Jurkat, Clone E6-1 (cell line): Measurements from ENCODE around the gene ATP6V0B.

Source experiments
- DNase-seq: peaks from one replicate; pipeline ENCODE4 v3.0.0-alpha.2; 2011; ENCODE audit warnings: low read depth, low spot score
- H3K4me3 ChIP-seq: 2 replicates; pipeline ENCODE4 v1.5.1; 2011; ENCODE audit warnings: mild to moderate bottlenecking, low read length, control low read depth, moderate library complexity

ATP6V0B gene

GRCh38 chr1:43944860-43945259 lies 29.9 kb upstream of the ATP6V0B start:
- H3K4me3 ChIP-seq: no peak overlapping the region

DNA sequence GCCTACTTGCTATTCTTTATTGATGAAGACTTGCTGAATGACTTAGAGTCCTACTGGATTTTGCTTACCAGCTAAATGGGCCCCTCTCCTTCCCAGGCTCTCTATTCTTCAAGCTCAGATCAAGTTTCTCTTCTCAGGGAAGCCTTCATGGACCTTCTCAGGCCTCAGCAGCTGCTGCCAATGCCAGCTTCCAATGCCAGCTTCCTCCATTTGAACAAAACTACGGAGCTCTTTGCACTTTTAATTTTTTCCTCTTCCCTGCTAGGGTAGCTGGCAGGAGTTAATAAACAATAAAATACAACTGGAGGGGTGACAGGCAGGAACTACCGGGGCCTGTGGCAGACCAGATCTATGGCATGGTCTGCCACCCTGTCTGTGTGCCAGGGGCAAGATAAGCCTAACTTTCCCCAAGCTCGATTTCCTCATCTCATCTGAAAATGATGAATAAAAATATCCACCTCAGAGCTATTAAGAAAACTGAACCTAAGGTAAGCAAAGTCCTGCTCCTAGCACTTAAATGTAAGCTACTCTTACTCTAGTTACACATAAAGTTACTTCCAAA lies 29.0 kb upstream of the ATP6V0B start:
- peak overlapping the region; percentile 97 for H3K4me3 ChIP-seq

More at GRCh38 chr1:43944860-43945259, 29.9 kb upstream of the ATP6V0B start:
- no peak for DNase-seq

GRCh38 chr1:43946236-43947060 lies 28.3 kb upstream of the ATP6V0B start, which contains the start of gene IPO13:
Gene IPO13 (plus strand): TSS chr1:43946950. CDS start chr1:43947601, 651 bp downstream.
- DNase-seq: peak; percentile 93
- peak within 1 kb of the TSS; percentile 97 for H3K4me3 ChIP-seq

More for the DNA sequence above, 29.0 kb upstream of the ATP6V0B start:
- DNase-seq: no peak

DNA sequence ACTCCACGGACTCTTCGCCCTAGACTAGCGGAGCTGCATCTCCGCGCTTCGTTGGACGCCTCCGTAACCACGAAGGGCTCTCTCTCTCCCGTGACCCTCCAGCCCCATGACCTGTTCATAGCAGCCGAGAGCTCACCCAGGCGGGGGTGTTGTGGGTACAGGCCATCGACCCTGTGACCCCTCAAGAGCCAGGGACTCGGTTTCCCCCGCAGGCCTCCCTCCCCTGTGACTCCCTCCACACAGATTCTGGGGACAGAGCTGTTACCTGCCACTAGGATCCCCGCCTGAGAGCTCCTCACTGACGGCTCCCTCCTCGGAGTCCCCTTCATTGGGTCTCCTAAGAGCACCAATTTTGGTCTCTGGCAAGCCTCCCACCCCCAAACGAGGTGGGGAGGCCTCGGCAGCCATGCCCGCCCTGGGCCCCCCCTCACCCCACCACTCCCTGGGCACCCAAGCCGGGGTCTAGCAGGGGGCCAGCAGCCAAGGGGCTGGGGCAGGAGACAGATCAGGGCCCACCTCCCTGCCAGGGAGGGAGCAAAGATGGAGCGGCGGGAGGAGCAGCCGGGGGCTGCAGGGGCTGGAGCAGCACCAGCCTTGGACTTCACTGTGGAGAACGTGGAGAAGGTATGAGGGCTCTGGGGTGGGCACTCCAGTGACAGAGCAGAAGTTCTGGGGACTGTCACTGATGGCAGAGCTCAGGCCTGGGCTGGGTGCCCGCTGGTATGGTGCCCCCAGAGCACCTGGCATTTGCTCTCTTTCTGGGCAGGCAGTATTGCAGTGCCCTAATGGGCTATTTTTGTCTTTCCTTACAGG lies 27.5 kb upstream of the ATP6V0B start:
- DNase-seq: no peak
- peak overlapping the region; percentile 97 for H3K4me3 ChIP-seq

DNA sequence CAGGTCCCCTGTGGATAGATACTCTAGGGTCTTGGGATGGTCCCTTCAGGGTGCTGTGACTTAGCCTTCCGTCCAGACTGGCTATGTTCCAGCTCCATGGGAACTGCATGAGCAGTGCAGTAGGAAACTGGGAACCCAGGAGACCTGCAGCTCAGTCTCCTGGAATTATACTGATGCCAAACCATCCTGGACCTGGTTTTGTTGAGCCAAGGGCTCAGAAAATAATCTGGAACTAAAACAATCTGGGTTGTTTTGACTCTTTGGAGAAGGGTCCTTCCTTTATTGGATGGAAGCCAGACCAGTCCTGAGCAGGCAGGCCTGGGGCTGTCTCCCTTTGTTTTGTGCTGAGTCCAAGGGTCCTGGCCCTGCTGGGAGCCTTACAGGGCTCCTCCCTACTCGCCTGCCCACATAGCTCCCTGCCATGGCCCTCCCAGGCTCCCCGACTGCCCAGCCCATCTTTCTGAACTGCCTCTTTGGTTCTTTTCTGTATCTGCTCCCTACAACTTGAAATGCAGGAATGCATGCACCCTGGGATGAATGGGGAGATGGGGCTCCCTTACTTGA lies 26.8 kb upstream of the ATP6V0B start:
- H3K4me3 ChIP-seq: peak overlapping the region; percentile 97
- DNase-seq: no peak

- DNase-seq: no peak
- no peak overlapping the region for H3K4me3 ChIP-seq
Observed at GRCh38 chr1:43949678-43950077, 25.1 kb upstream of the ATP6V0B start.

GRCh38 chr1:43951021-43951985 lies 23.5 kb upstream of the ATP6V0B start:
- H3K4me3 ChIP-seq: no peak overlapping the region
- no peak for DNase-seq

- DNase-seq: no peak
- no peak overlapping the region for H3K4me3 ChIP-seq
Observed at GRCh38 chr1:43952731-43953346, 21.9 kb upstream of the ATP6V0B start.

DNA sequence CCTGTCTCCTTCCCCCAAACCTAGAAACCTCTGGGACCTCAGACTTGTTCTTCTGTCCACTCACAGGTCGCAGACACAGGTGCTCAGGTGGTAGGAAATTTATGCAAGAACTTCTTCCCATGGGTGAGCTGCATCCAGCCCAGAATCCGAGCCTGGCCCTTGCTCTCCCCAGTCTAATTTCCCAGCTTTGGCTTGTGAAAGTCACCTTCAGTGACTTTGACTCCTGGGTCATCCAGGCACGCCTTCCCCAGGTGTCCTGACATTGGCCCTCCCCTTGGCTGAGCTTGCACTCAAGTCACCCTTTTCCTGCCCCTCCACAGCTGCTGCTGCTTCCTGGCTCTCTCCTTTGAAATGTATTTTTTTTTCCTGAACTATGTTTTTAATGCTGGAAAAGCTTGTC lies 21.4 kb upstream of the ATP6V0B start:
- no peak overlapping the region for H3K4me3 ChIP-seq
- no peak for DNase-seq

DNA sequence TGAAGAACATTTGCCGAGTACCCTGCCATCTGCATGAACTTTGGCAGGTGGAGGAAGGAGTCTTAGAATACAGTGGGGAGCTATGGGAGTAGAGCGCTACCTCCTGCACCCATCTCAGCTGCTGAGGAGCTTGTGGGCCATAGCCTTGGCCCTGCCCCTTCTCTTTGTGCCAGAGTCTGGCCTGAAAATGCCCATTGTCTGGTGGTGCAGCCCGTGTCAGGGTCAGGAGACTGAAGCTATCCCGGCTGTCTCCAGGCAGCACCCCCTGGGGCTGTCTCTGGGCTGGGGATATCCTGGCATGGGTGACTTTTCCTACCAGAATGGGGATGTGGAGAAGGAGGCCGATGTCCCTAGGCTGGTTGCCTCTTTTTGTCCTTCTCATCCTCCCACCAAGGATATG lies 20.7 kb upstream of the ATP6V0B start:
- no peak for DNase-seq
- H3K4me3 ChIP-seq: no peak overlapping the region

- no peak overlapping the region for H3K4me3 ChIP-seq
- no peak for DNase-seq
Observed at GRCh38 chr1:43956234-43956633, 18.5 kb upstream of the ATP6V0B start.

GRCh38 chr1:43957407-43958040 lies 17.2 kb upstream of the ATP6V0B start:
- H3K4me3 ChIP-seq: no peak overlapping the region
- no peak for DNase-seq

DNA sequence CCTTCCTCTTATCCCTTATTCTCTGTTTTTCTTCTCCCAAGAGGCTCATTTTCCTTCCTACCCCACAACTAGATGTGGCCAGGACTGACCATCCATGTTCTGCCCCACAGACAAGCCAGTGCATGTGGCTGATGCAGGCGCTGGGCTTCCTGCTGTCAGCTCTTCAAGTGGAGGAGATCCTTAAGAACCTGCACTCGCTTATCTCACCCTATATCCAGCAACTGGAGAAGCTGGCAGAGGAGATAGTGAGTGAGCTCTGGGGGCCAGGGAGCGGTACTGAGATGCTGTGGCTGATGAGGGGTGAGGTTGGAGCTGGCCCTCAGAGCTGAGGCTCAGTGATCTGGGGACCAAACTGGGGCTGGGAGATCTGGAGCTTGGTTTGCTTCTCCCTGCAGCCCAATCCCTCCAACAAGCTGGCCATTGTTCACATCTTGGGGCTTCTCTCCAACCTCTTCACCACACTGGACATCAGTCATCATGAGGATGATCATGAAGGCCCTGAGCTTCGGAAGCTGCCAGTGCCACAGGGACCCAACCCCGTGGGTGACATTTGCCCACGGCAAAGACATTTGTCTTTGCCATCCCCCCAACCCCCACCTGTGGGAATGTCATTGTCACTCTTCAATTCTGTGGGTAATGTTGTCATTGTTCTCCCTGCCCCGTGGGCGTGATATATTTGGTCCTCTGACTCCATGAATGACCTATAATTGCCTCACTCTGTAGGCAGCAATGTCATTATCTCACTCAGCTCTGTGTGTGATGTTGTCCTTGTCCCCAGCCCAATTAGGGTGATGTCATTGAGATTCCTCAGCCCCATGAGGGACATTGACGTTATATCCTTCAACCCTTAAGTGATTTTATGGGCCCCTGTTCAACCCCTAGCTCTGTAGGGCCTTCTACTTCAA lies 16.2 kb upstream of the ATP6V0B start:
- no peak for DNase-seq
- H3K4me3 ChIP-seq: no peak overlapping the region

DNA sequence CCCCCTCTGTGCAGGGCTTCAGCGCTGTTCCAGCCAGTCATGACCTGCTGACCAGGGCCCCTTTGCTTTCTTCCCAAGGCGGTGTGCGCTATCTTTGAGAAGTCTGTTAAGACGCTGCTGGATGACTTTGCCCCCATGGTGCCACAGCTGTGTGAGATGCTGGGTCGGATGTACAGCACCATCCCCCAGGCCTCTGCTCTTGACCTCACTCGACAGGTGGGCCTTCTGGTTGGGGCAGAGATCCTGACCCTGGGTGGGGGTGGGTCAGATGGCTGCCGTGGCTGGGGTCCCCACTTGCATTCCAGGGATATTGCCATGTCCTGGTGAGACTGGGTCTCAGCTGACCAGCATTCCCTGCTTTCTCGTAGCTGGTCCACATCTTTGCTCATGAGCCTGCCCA lies 14.0 kb upstream of the ATP6V0B start:
- no peak for DNase-seq
- no peak overlapping the region for H3K4me3 ChIP-seq

DNA sequence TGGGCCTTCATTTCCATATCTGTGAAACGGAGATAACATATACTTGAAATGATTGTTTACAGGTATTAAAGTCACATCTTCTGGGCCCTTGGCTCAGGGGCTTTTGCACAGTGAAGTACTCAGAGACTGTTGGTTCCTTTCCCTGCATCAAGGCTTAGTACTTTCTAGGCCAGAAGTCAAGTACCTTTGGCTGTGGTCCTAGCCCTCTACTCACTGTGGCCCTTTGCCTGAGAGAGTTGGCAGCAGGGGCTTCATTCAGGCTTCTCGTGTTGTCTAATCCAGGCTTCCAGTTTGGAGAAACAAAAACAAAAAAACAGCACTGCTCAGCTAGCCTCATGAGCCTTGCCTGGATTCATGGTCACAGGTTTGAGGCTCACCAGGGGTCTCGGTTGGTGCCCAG lies 13.1 kb upstream of the ATP6V0B start:
- no peak for DNase-seq
- H3K4me3 ChIP-seq: no peak overlapping the region

DNA sequence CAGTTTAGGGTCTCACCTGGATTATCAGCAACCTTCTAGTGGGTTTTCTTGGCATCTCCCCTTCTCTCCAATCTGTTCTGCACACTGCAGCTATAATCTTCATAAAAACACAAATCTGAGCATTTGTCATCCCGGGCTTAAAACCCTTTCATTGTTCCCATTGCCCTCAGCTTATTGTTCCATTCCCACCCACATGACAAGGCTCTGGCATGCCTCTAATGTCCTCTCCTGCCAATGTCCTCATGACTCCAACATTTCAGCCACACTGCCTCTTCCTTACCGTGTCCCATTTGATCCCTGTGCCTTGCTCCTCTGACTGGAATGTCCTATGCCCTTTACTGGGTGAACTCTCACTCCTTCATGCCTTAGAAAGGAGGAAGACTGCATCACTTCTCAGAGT lies 12.4 kb upstream of the ATP6V0B start:
- no peak overlapping the region for H3K4me3 ChIP-seq
- DNase-seq: no peak

DNA sequence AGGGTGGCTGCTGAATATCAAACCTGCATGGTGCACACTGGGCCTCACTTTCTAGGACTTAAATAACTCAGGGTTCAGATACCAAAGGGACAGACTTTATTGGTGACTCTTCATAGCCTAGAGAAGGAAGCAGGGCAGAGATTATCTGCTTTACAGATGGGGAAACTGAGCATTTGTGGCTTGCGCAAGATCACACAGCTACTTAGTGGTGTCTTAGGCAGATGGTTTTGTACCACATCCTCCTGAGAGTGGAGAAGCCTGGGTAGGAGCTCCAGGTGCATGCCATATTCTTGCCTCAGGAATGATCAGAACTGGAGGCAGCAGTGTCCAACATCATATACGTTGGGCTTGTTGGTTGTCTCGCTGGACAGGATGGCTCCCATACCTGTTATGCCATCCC lies 11.8 kb upstream of the ATP6V0B start:
- no peak overlapping the region for H3K4me3 ChIP-seq
- DNase-seq: peak; percentile 85
